Kidney tubule cell (primary cell): ENCODE data around the gene SPNS2.
A peak's percentile ranks its signal among the peaks of the same experiment; 100 is the strongest.

ENCODE experiments used
- DNase-seq: peaks from one replicate; pipeline ENCODE4 v3.0.0-alpha.2; 2018; ENCODE audit warnings: low spot score

The SPNS2 gene

DNA sequence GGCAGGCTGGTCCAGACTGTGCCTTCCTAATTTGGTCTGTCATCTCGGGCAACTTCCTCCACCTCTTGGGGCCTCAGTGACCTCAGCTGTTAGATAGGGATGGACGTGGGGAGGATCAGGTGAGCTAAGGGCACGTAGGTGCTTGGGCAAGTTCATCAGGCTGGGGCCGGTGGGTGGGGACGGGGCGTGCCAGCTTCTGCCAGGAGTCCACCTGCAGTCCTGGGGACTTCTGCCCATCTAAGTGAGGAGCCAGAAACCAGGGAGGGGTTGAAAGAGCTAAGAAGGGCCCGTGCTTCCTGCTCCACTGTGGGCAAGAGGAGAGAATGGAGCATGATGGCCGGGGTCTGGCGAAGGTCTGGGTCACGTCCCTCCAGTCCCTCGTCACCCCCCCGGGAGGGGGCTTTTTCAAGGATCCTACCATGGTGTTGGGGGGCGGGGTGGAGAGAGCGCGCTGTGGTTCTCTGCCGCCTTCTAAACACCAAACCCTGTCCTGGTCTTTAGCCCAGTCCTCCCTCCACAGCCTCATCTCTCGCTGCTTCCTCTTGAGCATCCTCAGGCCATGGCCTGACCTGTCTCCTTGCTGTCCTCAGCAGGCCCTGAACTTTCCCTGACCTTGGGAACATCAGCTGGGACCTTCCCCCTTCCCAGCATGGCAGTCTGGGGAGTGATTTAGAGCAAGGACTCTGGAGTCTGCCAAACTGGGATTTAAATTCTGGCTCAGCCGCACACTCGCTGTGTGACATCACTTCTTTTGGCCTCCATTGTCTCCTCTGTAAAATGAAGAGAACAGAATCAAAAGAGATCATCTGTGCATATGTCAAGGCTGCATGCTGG, 21.6 kb downstream of the SPNS2 start:
- DNase-seq: no peak

DNA sequence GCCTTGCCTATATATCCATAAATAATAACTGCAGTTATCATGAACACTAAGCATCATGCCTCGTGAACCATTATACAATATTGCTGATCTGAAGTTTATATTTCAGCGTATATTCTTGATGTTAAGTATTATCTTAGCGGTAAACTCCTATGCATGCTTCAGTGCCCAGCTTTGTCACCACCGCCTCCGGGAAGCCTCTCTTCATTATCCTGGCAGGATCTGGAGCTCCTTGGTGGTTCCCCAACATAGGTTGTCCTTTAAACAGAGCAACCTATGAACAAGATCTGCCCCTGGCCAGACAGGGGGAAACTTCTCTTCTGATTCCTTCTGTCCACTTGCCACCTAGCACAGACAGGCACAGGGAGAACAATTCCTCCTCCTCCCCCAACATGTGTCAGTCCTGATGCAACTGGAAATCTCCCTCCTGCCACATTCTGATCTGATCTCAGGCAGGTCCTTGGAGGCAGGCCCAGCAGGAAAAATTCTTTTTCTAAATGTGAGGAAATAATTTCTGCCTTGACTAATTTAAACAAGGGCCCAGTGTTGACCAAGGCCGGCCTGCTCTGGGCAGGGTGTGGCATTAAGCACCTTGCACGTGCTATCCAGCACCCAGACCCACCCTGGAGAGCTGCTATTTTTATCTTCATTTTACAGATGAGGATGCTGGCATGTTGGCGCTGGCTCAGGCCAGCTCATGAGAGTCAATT, 22.4 kb downstream of the SPNS2 start:
- peak; percentile 77 for DNase-seq

DNA sequence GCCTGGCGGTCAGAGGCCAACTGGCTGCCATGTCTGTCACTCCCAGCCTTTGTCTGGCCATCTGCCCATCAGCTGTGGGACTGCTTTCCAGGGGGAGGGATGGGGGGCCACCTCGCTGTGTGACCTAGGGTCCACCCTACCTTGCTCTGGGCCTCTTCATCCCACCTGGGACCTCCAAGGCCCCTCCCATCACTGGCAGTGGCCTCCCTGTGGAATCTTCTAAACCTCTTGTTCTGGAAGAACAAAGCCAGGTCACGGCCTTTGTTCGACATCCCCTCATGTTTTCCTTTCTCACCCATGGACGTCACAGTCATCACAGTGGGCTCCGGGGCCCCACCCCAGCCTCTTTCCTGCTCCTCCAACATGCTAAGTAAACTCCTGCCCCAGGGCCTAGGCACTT, 24.0 kb downstream of the SPNS2 start:
- DNase-seq: no peak

DNA sequence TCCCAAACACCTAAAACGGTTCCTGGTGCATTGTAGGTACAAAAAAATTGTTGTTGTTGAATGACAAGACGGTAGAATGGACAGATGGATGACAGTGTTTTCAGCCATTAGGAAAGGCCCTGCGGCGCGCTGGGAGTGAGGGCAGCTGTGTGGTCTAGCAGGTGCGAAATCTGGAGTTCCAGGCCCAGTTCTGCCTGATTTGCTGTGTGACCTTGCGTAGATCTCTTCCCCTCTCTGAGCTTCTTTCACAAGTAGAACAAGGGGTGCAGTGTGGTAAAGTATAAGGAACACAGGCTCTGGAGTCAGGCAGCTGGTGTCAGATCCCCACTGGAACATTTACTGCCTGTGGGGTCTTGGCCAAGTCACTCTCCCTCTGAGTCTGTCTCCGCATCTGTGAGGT, 25.3 kb downstream of the SPNS2 start:
- no peak for DNase-seq

DNA sequence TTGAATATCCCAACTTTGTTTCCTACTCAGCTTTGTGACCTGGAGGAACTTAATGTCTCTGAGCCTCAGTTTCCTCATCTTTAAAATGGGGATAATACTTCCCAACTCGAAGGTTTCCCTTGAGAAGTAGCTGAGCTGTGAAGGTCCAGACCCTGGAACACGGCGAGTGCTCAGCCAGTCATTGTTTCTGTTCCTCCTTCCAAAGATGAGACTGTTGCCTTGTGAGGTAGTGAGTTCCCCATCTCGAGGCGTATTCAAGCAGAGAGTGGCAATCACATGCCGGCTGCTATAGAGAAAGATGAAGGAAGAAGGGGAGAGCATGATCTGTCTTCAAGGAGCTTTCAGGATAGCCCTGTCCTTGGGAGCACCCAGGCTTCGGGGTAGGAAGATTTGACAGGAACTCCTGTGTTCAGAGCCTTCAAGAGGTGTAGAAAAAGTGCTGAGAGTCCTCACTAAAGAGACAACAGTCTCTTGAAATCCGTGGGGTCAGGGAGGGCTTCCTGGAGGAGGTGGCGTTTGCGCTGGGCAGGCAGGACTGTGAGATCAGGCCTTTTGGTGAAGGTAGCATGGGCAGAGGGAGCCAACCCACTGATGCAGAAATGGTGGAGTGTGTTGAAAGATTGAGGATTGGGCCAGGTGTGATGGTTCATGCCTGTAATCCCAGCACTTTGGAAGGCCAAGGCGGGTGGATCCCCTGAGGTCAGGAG, 27.2 kb downstream of the SPNS2 start:
- DNase-seq: no peak

DNA sequence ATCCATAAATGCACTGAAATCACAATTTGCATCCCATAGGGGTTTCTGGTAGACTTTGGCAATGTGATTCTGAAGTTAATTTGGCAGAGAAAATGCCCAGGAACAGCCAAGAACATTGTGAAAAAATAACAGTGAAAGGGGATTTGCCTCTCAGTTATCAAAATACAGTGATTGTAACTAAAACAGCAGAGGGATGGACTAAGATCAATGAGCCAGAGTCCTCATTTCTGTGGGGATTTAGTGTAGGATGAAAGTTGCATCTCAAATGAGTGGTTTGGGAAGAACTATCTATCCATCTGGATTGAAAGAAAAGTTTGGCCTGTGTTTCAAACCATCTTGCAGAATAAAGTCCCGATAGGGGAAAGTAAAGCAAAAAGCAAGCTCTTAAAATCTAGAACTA, 28.5 kb downstream of the SPNS2 start:
- no peak for DNase-seq

DNA sequence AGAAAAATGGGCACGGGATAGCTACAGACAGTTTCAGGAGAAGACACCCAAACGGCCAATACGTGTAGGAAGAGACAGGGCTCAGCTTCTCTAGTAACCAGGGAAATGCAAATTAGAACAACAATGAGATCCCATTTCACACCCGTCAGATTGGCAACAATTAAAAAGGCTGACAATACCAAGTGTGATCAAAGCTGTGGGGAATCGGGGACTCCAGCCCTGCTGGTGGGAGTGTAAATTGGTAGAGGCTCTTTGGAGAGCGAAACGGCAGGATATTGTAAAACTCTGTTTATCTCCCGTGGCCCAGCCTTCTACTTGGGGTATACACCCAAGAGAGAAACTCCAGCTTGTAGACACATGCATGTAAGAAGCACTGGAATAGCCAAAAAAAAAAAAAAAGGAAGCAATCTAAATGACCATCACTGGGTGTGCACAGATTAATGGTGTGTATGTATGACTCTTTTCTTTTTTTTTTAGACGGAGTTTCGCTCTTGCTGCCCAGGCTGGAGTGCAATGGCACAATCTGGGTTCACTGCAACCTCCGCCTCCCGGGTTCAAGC, 29.0 kb downstream of the SPNS2 start:
- no peak for DNase-seq

DNA sequence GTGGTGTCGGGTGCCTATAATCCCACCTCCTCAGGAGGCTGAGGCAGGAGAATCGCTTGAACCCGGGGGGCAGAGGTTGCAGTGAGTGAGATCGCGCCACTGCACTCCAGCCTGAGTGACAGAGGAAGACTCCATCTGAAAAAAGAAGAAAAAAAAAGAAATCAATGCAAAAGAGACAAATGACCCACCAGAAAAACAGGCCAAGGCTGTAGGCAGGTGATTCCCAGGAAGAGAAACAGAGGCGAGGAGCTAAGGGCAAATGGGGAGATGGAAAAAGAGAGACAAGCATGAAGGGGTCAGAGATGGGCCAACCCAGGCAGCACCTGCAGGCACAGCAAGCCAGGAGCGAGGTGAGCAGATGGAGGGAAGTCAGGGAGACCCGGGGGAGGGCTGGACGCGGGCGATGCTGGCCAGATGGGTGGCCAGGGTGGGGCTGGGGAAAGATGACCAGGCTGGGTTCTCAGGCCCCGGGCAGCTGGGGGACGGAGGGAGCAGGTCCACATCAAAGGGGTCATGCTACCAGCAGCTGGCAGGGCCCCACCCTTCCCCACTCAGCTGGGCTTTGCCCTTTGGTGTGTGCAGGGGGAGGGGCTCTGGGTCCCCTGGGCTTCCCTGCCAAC, 31.0 kb downstream of the SPNS2 start:
- DNase-seq: no peak

DNA sequence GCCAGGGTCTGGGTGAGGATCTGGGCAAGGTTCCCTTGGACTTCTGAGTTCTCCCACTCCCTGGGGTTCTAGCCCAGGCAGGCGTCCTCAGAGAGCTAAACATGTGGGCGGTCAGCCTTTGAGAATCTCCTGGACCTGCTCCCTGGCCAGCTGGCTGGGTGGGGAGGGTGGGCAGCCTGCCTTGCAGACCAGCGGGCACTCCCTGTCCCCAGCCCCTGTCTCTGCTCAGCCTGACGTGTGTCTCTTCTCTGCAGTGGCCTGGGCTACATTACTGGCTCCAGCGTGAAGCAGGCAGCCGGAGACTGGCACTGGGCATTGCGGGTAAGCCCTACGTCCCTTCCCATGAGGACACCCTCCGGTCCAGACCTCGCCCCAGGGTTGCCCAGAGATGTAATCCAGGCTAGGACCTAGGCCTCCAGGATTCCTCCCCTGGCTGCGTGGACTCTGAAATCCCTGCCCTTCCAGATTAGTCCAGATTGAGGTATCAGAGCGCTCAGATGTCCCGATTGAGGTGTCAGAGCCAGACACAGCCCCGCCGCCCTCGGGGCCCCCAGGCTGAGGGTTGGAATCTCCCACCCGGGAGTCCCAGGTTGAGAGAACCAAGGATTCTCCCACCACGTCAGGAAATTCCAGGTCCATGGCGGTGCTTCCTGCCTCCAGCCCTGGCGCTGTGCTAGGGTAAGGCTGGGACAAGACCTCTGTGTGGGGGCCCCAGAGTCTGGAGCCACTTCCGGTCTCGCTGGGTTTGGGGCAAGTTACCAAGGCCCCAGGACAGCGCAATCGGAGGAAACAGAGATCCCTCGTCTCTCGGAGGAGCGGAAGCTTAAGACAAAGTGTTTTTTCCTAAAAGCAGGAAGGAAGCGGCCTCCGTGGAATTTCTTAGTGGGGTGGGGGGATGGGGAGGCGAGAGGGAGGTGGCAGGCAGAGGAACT, 32.4 kb downstream of the SPNS2 start:
- no peak for DNase-seq

DNA sequence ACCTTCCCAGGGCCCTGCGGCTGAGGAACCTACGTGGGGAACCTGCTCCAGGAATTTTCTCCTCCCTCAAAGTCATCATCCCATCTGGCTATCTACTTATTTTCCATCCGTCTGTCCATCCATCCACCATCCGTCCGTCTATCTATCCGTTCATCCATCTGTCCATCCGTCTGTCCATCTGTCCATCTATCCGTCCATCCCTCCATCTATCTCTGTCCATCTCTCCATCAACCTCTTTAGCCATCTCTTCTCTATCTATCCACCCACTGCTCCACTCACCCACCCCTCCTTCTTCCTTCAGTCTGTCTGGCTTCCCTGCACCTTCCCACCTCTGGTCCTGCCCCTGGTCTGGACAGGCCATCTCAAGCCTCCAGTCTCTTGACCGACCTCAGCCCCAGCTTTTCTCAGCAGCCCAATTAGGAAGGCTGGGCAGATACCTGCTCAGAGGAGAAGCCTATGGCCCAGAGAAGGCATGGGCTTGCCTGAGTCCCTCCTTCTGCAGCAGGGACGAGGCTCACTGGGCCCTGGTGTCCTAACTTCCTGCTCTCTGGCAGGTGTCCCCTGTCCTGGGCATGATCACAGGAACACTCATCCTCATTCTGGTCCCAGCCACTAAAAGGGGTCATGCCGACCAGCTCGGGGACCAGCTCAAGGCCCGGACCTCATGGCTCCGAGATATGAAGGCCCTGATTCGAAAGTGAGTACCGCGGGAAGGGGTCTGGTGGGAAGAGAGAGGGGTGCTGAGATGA, 33.5 kb downstream of the SPNS2 start:
- no peak for DNase-seq

DNA sequence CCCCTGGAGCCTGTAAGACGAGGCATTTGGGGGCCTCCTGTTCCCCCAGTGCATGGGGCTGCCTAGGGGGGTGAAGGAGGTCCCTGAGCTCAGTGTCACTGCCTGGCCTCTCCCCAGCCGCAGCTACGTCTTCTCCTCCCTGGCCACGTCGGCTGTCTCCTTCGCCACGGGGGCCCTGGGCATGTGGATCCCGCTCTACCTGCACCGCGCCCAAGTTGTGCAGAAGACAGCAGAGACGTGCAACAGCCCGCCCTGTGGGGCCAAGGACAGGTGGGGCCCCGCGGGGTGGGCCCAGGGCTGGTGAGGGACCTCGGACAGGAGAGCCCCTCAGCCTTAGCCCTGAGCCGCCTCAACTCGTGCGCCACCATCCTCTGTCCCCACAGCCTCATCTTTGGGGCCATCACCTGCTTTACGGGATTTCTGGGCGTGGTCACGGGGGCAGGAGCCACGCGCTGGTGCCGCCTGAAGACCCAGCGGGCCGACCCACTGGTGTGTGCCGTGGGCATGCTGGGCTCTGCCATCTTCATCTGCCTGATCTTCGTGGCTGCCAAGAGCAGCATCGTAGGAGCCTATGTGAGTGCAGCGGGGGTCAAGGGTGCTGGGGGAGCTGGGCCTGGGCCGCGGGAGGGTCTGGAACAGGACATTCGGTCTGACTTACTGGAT, 34.3 kb downstream of the SPNS2 start:
- DNase-seq: no peak

DNA sequence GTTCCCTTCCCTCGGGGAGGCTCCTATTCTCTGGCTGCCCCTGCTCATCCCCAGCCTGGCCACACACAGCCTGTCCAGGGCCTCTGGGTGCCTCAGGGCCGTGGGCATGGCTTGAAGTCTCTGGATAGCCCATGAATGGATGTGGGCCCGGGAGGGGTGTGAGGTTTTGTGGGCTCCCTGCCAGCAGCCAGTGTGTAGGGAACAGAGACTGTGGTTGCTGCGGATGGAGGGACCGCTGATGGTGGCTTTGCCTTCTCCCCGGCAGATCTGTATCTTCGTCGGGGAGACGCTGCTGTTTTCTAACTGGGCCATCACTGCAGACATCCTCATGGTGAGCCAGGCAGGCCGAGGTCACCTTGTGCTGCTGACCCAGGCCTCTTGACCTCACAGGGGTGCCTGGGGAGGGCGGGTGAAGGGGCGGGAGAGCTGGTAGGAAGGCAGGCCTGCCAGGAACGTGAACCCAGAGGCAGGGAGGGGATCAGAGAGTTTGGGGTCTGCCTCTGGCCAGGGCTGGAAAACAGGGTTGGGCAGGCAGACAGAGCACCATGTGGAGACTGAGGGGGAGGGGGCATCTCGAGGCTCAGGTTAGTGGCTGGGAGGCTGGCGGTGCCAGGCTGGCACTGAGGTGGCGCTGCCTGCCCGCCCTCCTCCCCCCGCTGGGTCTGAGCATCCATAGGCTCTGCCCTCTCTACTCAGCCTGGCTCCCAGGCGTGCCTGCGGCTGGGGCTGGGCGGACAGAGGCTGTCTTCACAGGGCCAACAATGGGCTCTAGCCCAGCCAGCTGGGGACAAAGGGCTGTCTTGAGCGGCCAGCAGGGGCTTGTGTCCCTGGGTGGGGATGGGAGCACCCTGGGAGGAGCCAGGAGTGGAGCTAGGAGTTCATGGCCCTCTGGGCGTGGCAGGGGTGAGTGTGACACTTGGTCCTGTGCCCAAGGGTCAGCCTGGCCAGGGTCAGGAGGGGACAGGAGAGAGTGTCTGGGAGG, 35.1 kb downstream of the SPNS2 start:
- no peak for DNase-seq

DNA sequence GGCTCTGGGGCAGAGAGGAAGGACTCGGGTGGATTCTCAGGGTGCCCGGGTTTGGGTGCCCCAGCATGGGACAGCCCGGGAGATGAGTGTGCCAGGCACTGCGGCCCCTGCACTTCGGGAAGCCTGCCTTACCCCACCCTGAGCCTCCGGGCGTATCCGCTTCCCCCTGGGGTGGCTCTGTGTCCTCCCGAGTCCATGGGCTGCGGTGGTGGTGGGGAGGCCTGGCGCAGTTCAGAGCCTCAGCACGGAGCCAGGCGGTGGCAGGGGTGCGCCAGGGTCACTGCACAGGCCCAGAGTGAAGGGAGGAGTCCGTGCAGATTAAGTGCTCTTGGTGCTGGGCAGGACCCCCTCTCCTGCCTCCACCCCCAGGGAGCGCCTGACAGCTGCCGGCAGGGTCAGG, 35.8 kb downstream of the SPNS2 start:
- no peak for DNase-seq

DNA sequence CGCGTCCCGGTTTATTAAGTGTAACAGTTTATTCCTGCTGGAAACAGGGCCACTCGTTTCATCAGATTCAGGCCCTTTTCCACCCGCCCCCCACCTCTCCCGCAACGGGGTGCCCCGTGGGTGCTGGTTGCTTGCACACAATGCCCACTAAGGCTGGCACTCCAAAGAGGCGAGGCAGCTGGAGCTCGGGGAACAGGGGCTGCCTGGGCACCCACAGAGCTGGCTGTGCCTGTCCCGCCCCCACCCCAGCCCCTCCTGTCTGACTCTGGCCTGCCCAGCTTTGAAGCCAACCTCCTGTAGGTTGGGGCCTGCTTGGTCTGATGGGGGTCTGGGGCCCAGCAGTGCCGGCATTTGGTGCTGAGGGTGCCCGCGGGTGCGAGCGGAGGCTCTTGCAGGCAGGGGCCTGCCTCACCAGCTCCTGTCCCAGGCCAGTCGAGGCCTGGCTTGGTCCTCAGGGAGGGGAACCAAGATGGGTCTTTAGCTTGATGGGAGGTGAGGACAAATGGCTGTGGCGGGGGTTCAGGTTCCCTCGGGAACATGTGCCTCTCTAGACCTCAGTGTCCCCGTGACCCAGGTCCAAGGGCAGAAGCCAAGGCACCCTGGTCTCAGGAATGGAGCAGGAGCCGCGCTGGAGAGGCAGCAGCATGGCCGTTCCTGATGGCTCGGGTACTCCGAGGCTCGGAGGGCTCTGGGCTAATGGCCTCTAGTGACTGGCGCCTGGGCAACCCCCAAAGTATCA, 36.4 kb downstream of the SPNS2 start:
- no peak for DNase-seq

DNA sequence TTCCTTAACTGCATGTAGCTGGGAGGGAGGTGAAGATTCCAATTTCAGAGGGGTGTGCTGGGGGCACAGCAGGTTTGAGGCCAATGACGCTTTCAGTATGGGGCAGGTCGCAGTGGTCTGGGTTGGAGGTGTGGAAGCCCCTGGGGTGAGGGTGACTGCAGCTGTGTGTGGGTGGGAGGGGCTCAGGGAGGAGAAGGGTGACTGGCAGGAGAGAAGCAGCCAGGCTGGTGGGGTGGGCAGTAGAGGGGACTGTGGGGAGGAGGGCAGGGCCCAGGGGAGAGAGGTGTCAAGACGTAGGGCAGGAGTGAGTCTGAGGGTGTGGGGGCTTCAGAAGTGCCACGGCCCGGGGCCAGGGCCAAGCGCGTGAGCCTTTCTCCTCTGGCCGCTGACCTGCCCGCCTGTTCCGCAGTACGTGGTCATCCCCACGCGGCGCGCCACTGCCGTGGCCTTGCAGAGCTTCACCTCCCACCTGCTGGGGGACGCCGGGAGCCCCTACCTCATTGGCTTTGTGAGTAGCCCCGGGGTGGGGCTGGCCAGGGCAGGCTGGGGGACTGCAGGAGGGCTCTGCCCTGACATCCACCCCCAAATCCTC, 37.1 kb downstream of the SPNS2 start:
- no peak for DNase-seq

DNA sequence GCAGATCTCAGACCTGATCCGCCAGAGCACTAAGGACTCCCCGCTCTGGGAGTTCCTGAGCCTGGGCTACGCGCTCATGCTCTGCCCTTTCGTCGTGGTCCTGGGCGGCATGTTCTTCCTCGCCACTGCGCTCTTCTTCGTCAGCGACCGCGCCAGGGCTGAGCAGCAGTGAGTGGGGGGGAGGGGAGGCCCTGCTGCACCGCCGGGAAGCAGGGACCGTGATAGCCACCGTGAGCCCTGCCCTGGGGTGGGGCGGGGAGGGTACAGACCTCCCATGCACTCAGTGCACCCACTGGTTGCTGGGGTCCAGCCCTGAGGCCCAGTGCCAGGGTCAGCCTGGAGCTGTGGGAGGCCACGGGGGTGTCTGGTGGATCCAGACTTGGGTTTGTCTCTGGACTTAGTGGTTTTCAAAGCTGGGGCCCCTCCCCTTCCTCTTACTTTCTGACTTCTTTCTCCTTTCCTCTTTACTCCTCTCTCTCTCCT, 37.6 kb downstream of the SPNS2 start:
- DNase-seq: no peak

DNA sequence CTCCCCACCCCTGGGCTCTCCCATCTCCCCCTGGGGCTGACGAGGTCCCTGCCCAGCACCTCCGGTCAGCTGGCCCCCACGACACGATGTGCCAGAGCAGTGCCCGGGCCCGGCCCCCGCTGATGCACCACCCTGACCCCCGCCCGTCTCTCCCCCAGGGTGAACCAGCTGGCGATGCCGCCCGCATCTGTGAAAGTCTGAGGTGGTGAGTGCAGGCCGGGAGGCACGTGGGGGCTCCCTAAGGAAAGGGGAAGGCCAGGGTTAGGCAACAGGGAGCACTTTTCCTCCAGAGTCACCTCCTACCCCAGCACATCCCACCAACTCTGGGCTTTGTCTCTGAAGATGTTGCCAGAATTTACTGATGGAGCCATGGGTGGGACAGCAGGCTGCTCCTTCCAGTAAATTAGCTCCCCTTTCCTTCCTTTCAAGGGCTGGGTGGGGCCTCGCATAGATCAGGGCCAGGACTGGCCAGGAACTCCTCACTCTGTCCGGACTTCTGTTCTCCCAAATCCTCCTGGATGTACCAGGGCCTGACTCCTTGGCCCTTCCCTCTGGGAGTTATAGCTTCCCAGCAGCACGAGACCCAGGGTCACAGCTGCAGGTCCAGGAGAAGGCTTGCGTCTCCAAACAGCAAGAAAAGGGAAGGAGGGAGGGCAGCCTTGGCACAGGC, 38.2 kb downstream of the SPNS2 start:
- no peak for DNase-seq
